ENCODE data around the gene CANX. TPM values are rescaled to one million over a fixed set of nuclear protein-coding genes. Genes with fewer than 3 reads are reported as not detected.

Gene CANX
- polyA plus RNA-seq, 1 experiment: 817 TPM

- POLR2A ChIA-PET: interaction anchor here (0.5 kb wide), 1 partner anchor 8 kb away, joined by 3 read pairs; no protein-coding TSS in a partner anchor
- Histone ChIP-seq H3K27ac (ENCODE audit: low read depth, low read length) (no peak overlapping the region), H3K4me3 (ENCODE audit: low read depth, low read length) (no peak overlapping the region), H3K9me3 (ENCODE audit: control insufficient read depth, insufficient read depth, low read length) (no peaks in the 10 kb centered on the region), H3K27me3 (ENCODE audit: control insufficient read depth, insufficient read depth, low read length) (no peaks in the 10 kb centered on the region)
- CTCF ChIA-PET: interaction anchor here (2.5 kb wide), 1 partner anchor 13 kb away, joined by 15 read pairs; no protein-coding TSS in a partner anchor
- DNase-seq (ENCODE audit: low read depth, low spot score): no peak
- no peak for TF ChIP-seq CTCF (IDR thresholded peaks at IDR 0.05; ENCODE audit: low read depth, low read length)
Observed at GRCh38 chr5:179776411-179776938, 77.7 kb downstream of the CANX start.

- H3K27ac ChIP-seq (ENCODE audit: low read depth, low read length): no peak overlapping the region
- H3K27me3 ChIP-seq (ENCODE audit: control insufficient read depth, insufficient read depth, low read length): no peaks in the 10 kb centered on the region
- H3K9me3 ChIP-seq (ENCODE audit: control insufficient read depth, insufficient read depth, low read length): no peaks in the 10 kb centered on the region
- no peak for TF ChIP-seq CTCF (IDR thresholded peaks at IDR 0.05; ENCODE audit: low read depth, low read length)
- H3K4me3 ChIP-seq (ENCODE audit: low read depth, low read length): no peak overlapping the region
- DNase-seq (ENCODE audit: low read depth, low spot score): no peak
- ChIA-PET CTCF (interaction anchor here (2.5 kb wide), 1 partner anchor 14 kb away, joined by 15 read pairs; no protein-coding TSS in a partner anchor), POLR2A (interaction anchor here (0.9 kb wide), 1 partner anchor 17 kb away, joined by 3 read pairs; the partner anchor contains the start of gene LTC4S)
Observed at GRCh38 chr5:179777456-179777855, 78.7 kb downstream of the CANX start.

GRCh38 chr5:179777909-179778308 is 79.1 kb downstream of the CANX start:
- ChIA-PET CTCF (interaction anchor here (2.5 kb wide), 1 partner anchor 14 kb away, joined by 15 read pairs; no protein-coding TSS in a partner anchor), POLR2A (interaction anchor here (0.9 kb wide), 1 partner anchor 16 kb away, joined by 3 read pairs; the partner anchor contains the start of gene LTC4S)
- no peak for DNase-seq (ENCODE audit: low read depth, low spot score)
- Histone ChIP-seq H3K4me3 (ENCODE audit: low read depth, low read length) (no peak overlapping the region), H3K27me3 (ENCODE audit: control insufficient read depth, insufficient read depth, low read length) (no peaks in the 10 kb centered on the region), H3K27ac (ENCODE audit: low read depth, low read length) (no peak overlapping the region), H3K9me3 (ENCODE audit: control insufficient read depth, insufficient read depth, low read length) (no peaks in the 10 kb centered on the region)
- TF ChIP-seq CTCF (IDR thresholded peaks at IDR 0.05; ENCODE audit: low read depth, low read length): no peak

- Histone ChIP-seq H3K27ac (ENCODE audit: low read depth, low read length) (no peak overlapping the region), H3K9me3 (ENCODE audit: control insufficient read depth, insufficient read depth, low read length) (no peaks in the 10 kb centered on the region), H3K27me3 (ENCODE audit: control insufficient read depth, insufficient read depth, low read length) (no peaks in the 10 kb centered on the region), H3K4me3 (ENCODE audit: low read depth, low read length) (no peak overlapping the region)
- ChIA-PET POLR2A (no interaction called here), CTCF (no interaction called here)
- DNase-seq (ENCODE audit: low read depth, low spot score): no peak
- no peak for TF ChIP-seq CTCF (IDR thresholded peaks at IDR 0.05; ENCODE audit: low read depth, low read length)
Observed at GRCh38 chr5:179778591-179778990, 79.8 kb downstream of the CANX start.

- CTCF ChIA-PET: interaction anchor here (1.1 to 1.2 kb wide), 2 partner anchors 16 to 17 kb away, joined by 3 to 4 read pairs; no protein-coding TSS in a partner anchor
- DNase-seq (ENCODE audit: low read depth, low spot score): no peak
- POLR2A ChIA-PET: interaction anchor here (1.5 kb wide), 1 partner anchor 48 kb away, joined by 5 read pairs; no protein-coding TSS in a partner anchor
Observed at GRCh38 chr5:179779826-179780225, 81.1 kb downstream of the CANX start.

More at GRCh38 chr5:179779826-179780225, 81.1 kb downstream of the CANX start:
- no peak overlapping the region for H3K27ac ChIP-seq (ENCODE audit: low read depth, low read length)
- no peaks in the 10 kb centered on the region for H3K9me3 ChIP-seq (ENCODE audit: control insufficient read depth, insufficient read depth, low read length)
- TF ChIP-seq CTCF (IDR thresholded peaks at IDR 0.05; ENCODE audit: low read depth, low read length): no peak
- no peak overlapping the region for H3K4me3 ChIP-seq (ENCODE audit: low read depth, low read length)
- H3K27me3 ChIP-seq (ENCODE audit: control insufficient read depth, insufficient read depth, low read length): no peaks in the 10 kb centered on the region
